AG04450 (cell line): ENCODE data around the gene CLMN. TPM values are rescaled to one million over a fixed set of nuclear protein-coding genes. Genes with fewer than 3 reads are reported as not detected.

Source experiments
- CTCF ChIA-PET: fragments of 300-600, 350-600 bp; formaldehyde crosslinking; extraction: SDS; loops from one replicate; lab custom pipeline; 2022; ENCODE audit warnings: antibody characterized with exemption, inconsistent platforms; lab: Charles Lee
- POLR2A ChIA-PET: fragments of 350-600 bp; formaldehyde crosslinking; extraction: SDS; loops from one replicate; lab custom pipeline; 2021; ENCODE audit warnings: antibody characterized with exemption, inconsistent platforms; lab: Yijun Ruan, JAX
- DNase-seq: peaks from one replicate; pipeline ENCODE4 v3.0.0-alpha.2; 2011; ENCODE audit warnings: low read depth, low spot score
- H3K27ac ChIP-seq: one replicate; pipeline ENCODE4 v1.5.1; 2012; ENCODE audit warnings: low read depth, low read length, control low read depth
- H3K27me3 ChIP-seq: one replicate; pipeline ENCODE4 v1.6.0; 2012; ENCODE audit warnings: low read length; ENCODE audit not compliant: control insufficient read depth, insufficient read depth
- H3K4me3 ChIP-seq: 2 replicates; pipeline ENCODE4 v1.5.1; 2011; ENCODE audit warnings: mild to moderate bottlenecking, low read depth, low read length, control low read depth
- H3K9me3 ChIP-seq: 2 replicates; pipeline ENCODE4 v1.5.1; 2012; ENCODE audit warnings: low read length; ENCODE audit not compliant: control insufficient read depth, insufficient read depth
- polyA plus RNA-seq: library from polyadenylated mRNA; depleted of rRNA; stranded (reverse); fragments of >200 nt; gene quantifications from 2 replicates; pipeline ENCODE4 v1.2.3, GENCODE V29; 2011
- TF ChIP-seq, protein P1 (sequence below): IDR thresholded peaks from 2 replicates; pipeline ENCODE4 v1.5.1; 2011; ENCODE audit warnings: low read depth, low read length, control low read depth, inconsistent platforms

CLMN gene
- polyA plus RNA-seq, 1 experiment, result 0.09 TPM

- ChIA-PET CTCF (interaction anchor here (0.6 kb wide), 1 partner anchor 1481 kb away, joined by 7 read pairs; no protein-coding TSS in a partner anchor), POLR2A (no interaction called here)
- Histone ChIP-seq H3K9me3 (no peaks in the 10 kb centered on the region; the same call in 1 of the 2 replicates), H3K4me3 (no peak overlapping the region), H3K27ac (no peak overlapping the region), H3K27me3 (no peaks in the 10 kb centered on the region)
- DNase-seq, result no peak
- TF ChIP-seq, protein P1, sequence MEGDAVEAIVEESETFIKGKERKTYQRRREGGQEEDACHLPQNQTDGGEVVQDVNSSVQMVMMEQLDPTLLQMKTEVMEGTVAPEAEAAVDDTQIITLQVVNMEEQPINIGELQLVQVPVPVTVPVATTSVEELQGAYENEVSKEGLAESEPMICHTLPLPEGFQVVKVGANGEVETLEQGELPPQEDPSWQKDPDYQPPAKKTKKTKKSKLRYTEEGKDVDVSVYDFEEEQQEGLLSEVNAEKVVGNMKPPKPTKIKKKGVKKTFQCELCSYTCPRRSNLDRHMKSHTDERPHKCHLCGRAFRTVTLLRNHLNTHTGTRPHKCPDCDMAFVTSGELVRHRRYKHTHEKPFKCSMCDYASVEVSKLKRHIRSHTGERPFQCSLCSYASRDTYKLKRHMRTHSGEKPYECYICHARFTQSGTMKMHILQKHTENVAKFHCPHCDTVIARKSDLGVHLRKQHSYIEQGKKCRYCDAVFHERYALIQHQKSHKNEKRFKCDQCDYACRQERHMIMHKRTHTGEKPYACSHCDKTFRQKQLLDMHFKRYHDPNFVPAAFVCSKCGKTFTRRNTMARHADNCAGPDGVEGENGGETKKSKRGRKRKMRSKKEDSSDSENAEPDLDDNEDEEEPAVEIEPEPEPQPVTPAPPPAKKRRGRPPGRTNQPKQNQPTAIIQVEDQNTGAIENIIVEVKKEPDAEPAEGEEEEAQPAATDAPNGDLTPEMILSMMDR, result no peak
Measured at GRCh38 chr14:95260537-95261361, 59.0 kb downstream of the CLMN start.

DNA sequence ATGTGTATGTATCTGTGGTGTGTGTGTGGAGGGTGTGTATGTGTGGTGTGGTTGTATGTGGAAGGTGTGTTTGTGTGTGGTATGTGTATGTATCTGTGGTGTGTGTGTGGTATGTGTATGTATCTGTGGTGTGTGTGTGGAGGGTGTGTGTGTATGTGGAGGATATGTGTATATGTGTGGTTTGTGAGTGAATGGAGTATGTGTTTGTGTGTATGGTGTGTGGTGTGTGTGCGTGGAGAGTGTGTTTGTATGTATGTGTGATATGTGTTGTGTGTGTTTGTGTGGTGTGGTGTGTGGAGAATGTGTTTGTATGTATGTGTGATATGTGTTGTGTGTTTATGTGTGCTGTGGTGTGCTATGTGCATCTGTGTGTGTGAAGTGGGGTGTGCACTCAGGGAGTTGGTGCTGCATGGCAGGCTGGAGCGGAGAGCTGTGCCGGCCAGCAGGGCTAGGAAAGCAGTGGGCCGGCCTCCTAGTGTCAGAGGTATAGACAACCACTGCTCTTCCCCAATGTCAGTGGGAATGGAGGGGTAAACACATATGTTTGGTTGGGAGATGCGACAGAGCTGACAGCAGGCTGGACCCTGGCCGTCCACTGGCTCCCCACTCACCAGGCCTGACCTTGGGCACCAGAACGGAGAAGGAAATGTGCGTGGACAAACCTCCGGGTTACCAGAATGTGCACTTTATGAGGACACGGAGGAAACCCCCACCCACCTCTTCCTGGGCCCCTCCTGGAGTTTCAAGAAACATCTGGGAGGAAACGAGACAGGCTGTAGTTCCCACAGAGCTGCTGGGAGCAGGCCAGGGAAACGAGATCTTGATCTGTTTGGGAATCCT lies 60.7 kb downstream of the CLMN start:
- ChIA-PET CTCF (no interaction called here), POLR2A (no interaction called here)
- TF ChIP-seq, protein P1, result no peak
- no peak for DNase-seq
- no peaks in the 10 kb centered on the region for H3K27me3 ChIP-seq
- H3K9me3 ChIP-seq, result no peaks in the 10 kb centered on the region; the same call in 1 of the 2 replicates
- H3K27ac ChIP-seq, result no peak overlapping the region
- no peak overlapping the region for H3K4me3 ChIP-seq

DNA sequence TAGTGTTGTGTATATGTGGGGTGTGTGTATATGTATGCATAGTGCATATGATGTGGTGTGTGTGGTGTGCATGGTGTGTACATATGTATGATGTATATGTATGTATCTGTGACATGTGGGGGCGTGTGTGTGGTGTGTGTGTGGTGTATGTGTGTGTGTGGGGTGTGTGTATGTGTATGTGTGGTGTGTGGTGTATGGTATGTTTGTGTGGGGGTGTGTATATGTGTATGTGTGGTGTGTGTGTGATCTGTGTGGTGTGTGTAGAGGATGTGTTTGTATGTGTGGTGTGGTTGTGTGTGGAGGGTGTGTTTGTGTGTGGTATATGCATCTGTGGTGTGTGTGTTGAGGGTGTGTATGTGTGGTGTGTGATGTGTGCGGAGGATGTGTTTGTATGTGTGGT lies 61.6 kb downstream of the CLMN start:
- Histone ChIP-seq H3K27me3 (no peaks in the 10 kb centered on the region), H3K4me3 (no peak overlapping the region), H3K27ac (no peak overlapping the region), H3K9me3 (no peaks in the 10 kb centered on the region; the same call in 1 of the 2 replicates)
- no peak for DNase-seq
- ChIA-PET POLR2A (no interaction called here), CTCF (no interaction called here)
- TF ChIP-seq, protein P1, result no peak

DNA sequence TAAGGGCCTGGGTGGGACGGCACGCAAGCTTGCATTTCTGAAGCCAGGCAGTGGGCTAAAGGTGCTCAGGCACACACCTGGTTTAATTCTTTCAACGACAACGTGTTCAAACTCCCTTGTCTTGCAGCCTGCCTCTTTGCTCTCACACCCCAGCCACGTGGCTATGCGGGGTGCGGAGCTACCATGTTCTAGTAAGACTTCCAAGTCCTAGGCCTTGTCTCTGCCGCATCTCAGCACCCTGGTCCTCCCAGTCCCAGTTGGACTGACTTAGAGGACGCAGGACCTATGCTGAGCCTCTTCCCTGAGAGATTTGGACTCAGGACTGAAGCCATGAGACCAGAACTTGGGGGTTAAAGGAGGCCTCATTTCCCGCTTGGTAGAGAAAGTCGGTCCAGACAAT lies 62.2 kb downstream of the CLMN start:
- H3K9me3 ChIP-seq, result no peaks in the 10 kb centered on the region; the same call in 1 of the 2 replicates
- DNase-seq, result no peak
- no peaks in the 10 kb centered on the region for H3K27me3 ChIP-seq
- CTCF ChIA-PET, result no interaction called here
- TF ChIP-seq, protein P1, result no peak
- H3K27ac ChIP-seq, result no peak overlapping the region
- POLR2A ChIA-PET, result no interaction called here
- no peak overlapping the region for H3K4me3 ChIP-seq

DNA sequence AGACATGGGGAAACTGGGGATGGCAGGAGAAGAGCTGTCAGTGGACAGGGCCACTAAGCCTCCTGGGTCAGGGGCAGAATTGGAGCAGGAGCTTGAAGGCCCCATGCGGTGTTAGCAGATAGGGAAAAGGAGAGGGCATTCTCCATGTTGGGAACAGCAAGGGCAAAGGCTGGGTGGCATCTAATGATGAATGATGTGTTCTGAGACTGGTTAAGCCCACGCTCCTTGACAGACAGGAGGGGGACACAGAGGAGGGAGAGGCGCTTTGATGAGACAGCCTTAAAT lies 63.0 kb downstream of the CLMN start:
- Histone ChIP-seq H3K27me3 (no peaks in the 10 kb centered on the region), H3K4me3 (no peak overlapping the region), H3K27ac (no peak overlapping the region), H3K9me3 (no peaks in the 10 kb centered on the region; the same call in 1 of the 2 replicates)
- TF ChIP-seq, protein P1, result no peak
- CTCF ChIA-PET, result interaction anchor here (0.5 kb wide), 1 partner anchor 341 kb away, joined by 3 read pairs; no protein-coding TSS in a partner anchor
- no peak for DNase-seq
- POLR2A ChIA-PET, result no interaction called here
